Keratinocyte (primary cell): ENCODE data around the gene ZNF646. TPM values are rescaled to one million over a fixed set of nuclear protein-coding genes. Genes with fewer than 3 reads are reported as not detected.

Experiments
- DNase-seq: peaks from one replicate; pipeline ENCODE4 v3.0.0-alpha.2; 2011; ENCODE audit warnings: low read depth, missing footprints, low spot score
- FAIRE-seq: peaks from 2 replicates; lab custom pipeline; 2011; peaks lifted over from hg19 to GRCh38; lab: Jason Lieb, UNC
- H2AFZ ChIP-seq: 2 replicates; pipeline ENCODE4 v1.6.0; 2012; ENCODE audit warnings: low read length, control low read depth, inconsistent platforms; ENCODE audit not compliant: control insufficient read depth
- H3K27ac ChIP-seq: 2 replicates; pipeline ENCODE4 v1.5.1; 2011; ENCODE audit warnings: low read length; ENCODE audit not compliant: control insufficient read depth, insufficient read depth
- H3K27me3 ChIP-seq: 3 replicates; pipeline ENCODE4 v1.6.0; 2011; ENCODE audit warnings: low read length; ENCODE audit not compliant: control insufficient read depth, insufficient read depth; ENCODE audit errors: extremely low read depth
- H3K36me3 ChIP-seq, 2 experiments: 2 replicates in 1 of 2; 3 replicates in 1 of 2; pipeline ENCODE4 v1.5.1; 2011; ENCODE audit warnings: low read length in 2 of 2, mild to moderate bottlenecking in 1 of 2; ENCODE audit not compliant: control insufficient read depth in 2 of 2, insufficient read depth in 2 of 2; ENCODE audit errors: extremely low read depth in 1 of 2
- H3K4me1 ChIP-seq: 3 replicates; pipeline ENCODE4 v1.5.1; 2011; ENCODE audit warnings: low read length; ENCODE audit not compliant: control insufficient read depth, insufficient read depth; ENCODE audit errors: extremely low read depth
- H3K4me2 ChIP-seq: 3 replicates; pipeline ENCODE4 v1.6.0; 2011; ENCODE audit warnings: low read depth, low read length; ENCODE audit not compliant: control insufficient read depth, insufficient read depth; ENCODE audit errors: extremely low read depth
- H3K4me3 ChIP-seq, 3 experiments: fragments of 200-600 bp in 1 of 3; sonication (generic) in 1 of 3; 2 replicates in 2 of 3; 3 replicates in 1 of 3; pipeline ENCODE4 v1.5.1; 2011 to 2016; ENCODE audit warnings: low read length in 3 of 3, mild to moderate bottlenecking in 3 of 3, control low read depth in 2 of 3, inconsistent platforms in 1 of 3, low read depth in 1 of 3, mixed read lengths in 1 of 3, mixed run types in 1 of 3, moderate library complexity in 1 of 3; ENCODE audit not compliant: control insufficient read depth in 2 of 3, insufficient read depth in 2 of 3; ENCODE audit errors: extremely low read depth in 1 of 3
- H3K79me2 ChIP-seq: 2 replicates; pipeline ENCODE4 v1.6.0; 2012; ENCODE audit warnings: low read length; ENCODE audit not compliant: control insufficient read depth, insufficient read depth
- H3K9ac ChIP-seq: 3 replicates; pipeline ENCODE4 v1.6.0; 2011; ENCODE audit warnings: low read length; ENCODE audit not compliant: control insufficient read depth, insufficient read depth; ENCODE audit errors: extremely low read depth
- H3K9me1 ChIP-seq: 3 replicates; pipeline ENCODE4 v1.6.0; 2011; ENCODE audit warnings: low read length; ENCODE audit not compliant: control insufficient read depth, insufficient read depth; ENCODE audit errors: extremely low read depth
- H3K9me3 ChIP-seq: 2 replicates; pipeline ENCODE4 v1.5.1; 2012; ENCODE audit warnings: low read depth, low read length; ENCODE audit not compliant: control insufficient read depth
- H4K20me1 ChIP-seq: 3 replicates; pipeline ENCODE4 v1.6.0; 2011; ENCODE audit warnings: low read length; ENCODE audit not compliant: control insufficient read depth, insufficient read depth; ENCODE audit errors: extremely low read depth
- EZH2 ChIP-seq: IDR thresholded peaks from one replicate; pipeline ENCODE4 v1.6.1; 2012; ENCODE audit warnings: inconsistent platforms, mild to moderate bottlenecking, low read length, moderate library complexity
- dilution Hi-C: fragments of 300-500 bp; cut with MboI; formaldehyde crosslinking; loops from one replicate; pipeline ENCODE4 v1.7.0; 2020; ENCODE audit warnings: low sequenced_read_pairs; ENCODE audit not compliant: extremely low pct_ligation_motif_present
- polyA plus RNA-seq, 5 experiments: library from polyadenylated mRNA; depleted of rRNA in 3 of 5; stranded (reverse) in 3 of 5; stranded (forward) in 1 of 5; unstranded in 1 of 5; fragments of >200 nt; gene quantifications; 1 replicate in 1 of 5; 2 replicates in 3 of 5; 3 replicates in 1 of 5; pipeline versions ENCODE4 v1.2.1 to v1.2.3, GENCODE V29; 2011 to 2012; ENCODE audit warnings: missing spikeins in 2 of 5, low read depth in 1 of 5, low replicate concordance in 1 of 5
- TF ChIP-seq, protein P1 (sequence below), 3 experiments: IDR thresholded peaks in 1 of 3; conservative IDR thresholded peaks in 1 of 3; optimal IDR thresholded peaks in 1 of 3; 2 replicates in 2 of 3; 3 replicates in 1 of 3; pipeline versions ENCODE3 to v1.5.1; 2011; ENCODE audit warnings: low read length in 3 of 3, mild to moderate bottlenecking in 3 of 3, moderate library complexity in 2 of 3, control low read depth in 1 of 3, inconsistent platforms in 1 of 3; ENCODE audit not compliant: insufficient read depth in 2 of 3; ENCODE audit errors: extremely low read depth in 1 of 3

ZNF646 gene
- polyA plus RNA-seq, 1 donor (not counting 4 experiments of a cell fraction or from before 2014, with no cell fraction given): 2.5 TPM

DNA sequence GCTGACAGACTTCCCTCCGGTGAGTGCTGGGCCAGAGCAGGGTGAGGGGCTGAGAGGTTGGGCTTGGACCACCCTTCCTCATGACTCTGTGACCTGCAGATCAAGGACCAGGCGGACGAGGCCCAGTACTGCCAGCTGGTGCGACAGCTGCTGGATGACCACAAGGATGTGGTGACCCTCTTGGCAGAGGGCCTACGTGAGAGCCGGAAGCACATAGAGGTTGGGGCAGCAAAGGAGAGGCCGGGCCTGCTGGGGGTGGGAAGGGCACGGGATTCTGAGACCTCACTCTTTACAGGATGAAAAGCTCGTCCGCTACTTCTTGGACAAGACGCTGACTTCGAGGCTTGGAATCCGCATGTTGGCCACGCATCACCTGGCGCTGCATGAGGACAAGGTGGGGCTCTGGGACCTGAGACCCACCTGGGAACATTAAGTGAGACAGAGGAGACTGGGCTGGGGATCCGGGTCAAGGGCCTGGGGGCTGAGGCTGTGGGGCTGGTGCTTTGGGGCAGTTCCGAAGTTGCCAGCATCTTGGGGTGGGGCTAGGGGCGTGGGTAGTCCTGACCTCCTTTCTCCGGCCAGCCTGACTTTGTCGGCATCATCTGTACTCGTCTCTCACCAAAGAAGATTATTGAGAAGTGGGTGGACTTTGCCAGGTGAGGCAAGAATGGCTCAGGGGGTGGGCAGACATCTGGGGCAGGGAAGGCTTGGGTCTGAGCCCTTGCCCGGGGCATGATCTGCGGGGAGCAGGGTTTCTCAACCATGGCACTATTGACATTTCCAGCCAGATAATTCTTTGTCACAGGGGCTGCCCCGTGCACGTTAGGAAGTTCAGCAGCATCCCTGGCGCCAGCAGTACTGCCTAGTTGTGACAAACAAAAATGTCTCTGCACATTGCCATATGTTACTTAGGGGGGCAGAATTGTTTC, 36.1 kb downstream of the ZNF646 start:
- H2AFZ ChIP-seq: no peak overlapping the region
- TF ChIP-seq, protein P1, sequence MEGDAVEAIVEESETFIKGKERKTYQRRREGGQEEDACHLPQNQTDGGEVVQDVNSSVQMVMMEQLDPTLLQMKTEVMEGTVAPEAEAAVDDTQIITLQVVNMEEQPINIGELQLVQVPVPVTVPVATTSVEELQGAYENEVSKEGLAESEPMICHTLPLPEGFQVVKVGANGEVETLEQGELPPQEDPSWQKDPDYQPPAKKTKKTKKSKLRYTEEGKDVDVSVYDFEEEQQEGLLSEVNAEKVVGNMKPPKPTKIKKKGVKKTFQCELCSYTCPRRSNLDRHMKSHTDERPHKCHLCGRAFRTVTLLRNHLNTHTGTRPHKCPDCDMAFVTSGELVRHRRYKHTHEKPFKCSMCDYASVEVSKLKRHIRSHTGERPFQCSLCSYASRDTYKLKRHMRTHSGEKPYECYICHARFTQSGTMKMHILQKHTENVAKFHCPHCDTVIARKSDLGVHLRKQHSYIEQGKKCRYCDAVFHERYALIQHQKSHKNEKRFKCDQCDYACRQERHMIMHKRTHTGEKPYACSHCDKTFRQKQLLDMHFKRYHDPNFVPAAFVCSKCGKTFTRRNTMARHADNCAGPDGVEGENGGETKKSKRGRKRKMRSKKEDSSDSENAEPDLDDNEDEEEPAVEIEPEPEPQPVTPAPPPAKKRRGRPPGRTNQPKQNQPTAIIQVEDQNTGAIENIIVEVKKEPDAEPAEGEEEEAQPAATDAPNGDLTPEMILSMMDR (optimal IDR thresholded peaks at IDR 0.05 in 1 of 3, IDR thresholded peaks at IDR 0.05 in 1 of 3, conservative IDR thresholded peaks at IDR 0.05 in 1 of 3; ENCODE audit: extremely low read depth in 1 of 3, insufficient read depth in 2 of 3, low read length in 3 of 3): no peak
- no peak for TF ChIP-seq EZH2
- H3K79me2 ChIP-seq: peaks cover 17% of the 10 kb centered on the region
- DNase-seq (no peak), FAIRE-seq (no peak)
- no peaks in the 10 kb centered on the region for H3K9me3 ChIP-seq
- no peak overlapping the region for H3K27ac ChIP-seq
- H3K4me1 ChIP-seq: peaks cover 8% of the 10 kb centered on the region
- no peak overlapping the region for H3K4me2 ChIP-seq
- peaks cover 18 to 24% of the 10 kb centered on the region in 2 experiments for H3K36me3 ChIP-seq
- no peaks in the 10 kb centered on the region for H3K27me3 ChIP-seq
- no peaks in the 10 kb centered on the region for H3K9me1 ChIP-seq
- H3K4me3 ChIP-seq: no peak overlapping the region
- dilution Hi-C loops: no loop called here
- no peaks in the 10 kb centered on the region for H4K20me1 ChIP-seq
- H3K9ac ChIP-seq: no peak overlapping the region

DNA sequence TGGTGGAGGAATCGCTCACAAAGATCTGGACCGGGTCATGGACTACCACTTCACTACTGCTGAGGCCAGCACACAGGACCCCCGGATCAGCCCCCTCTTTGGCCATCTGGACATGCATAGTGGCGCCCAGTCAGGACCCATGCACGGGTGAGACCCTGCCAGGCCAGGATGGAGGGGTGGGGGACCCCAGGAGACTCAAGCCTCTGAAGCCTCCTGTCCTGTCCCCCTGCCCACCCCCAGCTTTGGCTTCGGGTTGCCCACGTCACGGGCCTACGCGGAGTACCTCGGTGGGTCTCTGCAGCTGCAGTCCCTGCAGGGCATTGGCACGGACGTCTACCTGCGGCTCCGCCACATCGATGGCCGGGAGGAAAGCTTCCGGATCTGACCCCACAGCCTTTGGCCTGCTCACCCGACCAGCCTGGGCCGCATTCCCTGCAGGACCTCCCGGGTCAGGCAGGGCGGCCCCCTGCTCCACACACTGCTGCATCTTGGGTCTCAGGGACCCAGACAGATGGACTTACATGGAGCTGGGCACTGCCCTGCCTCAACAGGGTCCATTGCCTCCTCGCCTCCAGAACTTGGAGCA, 37.8 kb downstream of the ZNF646 start:
- Histone ChIP-seq H3K9me1 (no peaks in the 10 kb centered on the region), H4K20me1 (no peaks in the 10 kb centered on the region), H3K9me3 (no peaks in the 10 kb centered on the region), H3K27ac (no peak overlapping the region), H2AFZ (no peak overlapping the region), H3K4me2 (no peak overlapping the region), H3K4me1 (peaks cover 8% of the 10 kb centered on the region), H3K36me3 (peaks cover 18 to 24% of the 10 kb centered on the region in 2 experiments), H3K27me3 (no peaks in the 10 kb centered on the region), H3K4me3 (no peak overlapping the region), H3K9ac (no peak overlapping the region), H3K79me2 (peaks cover 21% of the 10 kb centered on the region)
- TF ChIP-seq EZH2: no peak
- TF ChIP-seq, protein P1 (optimal IDR thresholded peaks at IDR 0.05 in 1 of 3, IDR thresholded peaks at IDR 0.05 in 1 of 3, conservative IDR thresholded peaks at IDR 0.05 in 1 of 3; ENCODE audit: extremely low read depth in 1 of 3, insufficient read depth in 2 of 3, low read length in 3 of 3): no peak
- DNase-seq (no peak), FAIRE-seq (no peak)
- dilution Hi-C loops: no loop called here
